ENCODE measurements around the gene SCN2B.

The SCN2B gene

GRCh38 chr11:118152552-118153471 lies 23.6 kb downstream of the SCN2B start, which contains the start of gene SCN4B:
Gene SCN4B, minus strand, starts transcription at chr11:118152823. Its CDS starts 150 bp downstream, at chr11:118152673.
- DNase-seq (no peak), ATAC-seq (peak; percentile 38)

GRCh38 chr11:118152020-118152551 lies 24.4 kb downstream of the SCN2B start:
- no peak for ATAC-seq

GRCh38 chr11:118151431-118151830 lies 25.0 kb downstream of the SCN2B start:
- no peak for DNase-seq
- no peak for ATAC-seq

More at GRCh38 chr11:118152020-118152551, 24.4 kb downstream of the SCN2B start:
- no peak for DNase-seq

GRCh38 chr11:118149493-118149892 lies 26.9 kb downstream of the SCN2B start:
- ATAC-seq (no peak), DNase-seq (no peak)

- DNase-seq (no peak), ATAC-seq (no peak)
These were observed 27.6 kb downstream of the SCN2B start for GRCh38 chr11:118148856-118149255.

- ATAC-seq = no peak
- no peak for DNase-seq
These were observed 28.2 kb downstream of the SCN2B start for GRCh38 chr11:118148240-118148639.

- DNase-seq (no peak), ATAC-seq (no peak)
These were observed 28.9 kb downstream of the SCN2B start for GRCh38 chr11:118147502-118147901.

- ATAC-seq (no peak), DNase-seq (no peak)
These were observed 29.9 kb downstream of the SCN2B start for GRCh38 chr11:118146554-118146953.

- DNase-seq (peak; percentile 94), ATAC-seq (peak; percentile 98)
These were observed 30.9 kb downstream of the SCN2B start for GRCh38 chr11:118145285-118146227.

- DNase-seq = no peak
- ATAC-seq = no peak
These were observed 31.9 kb downstream of the SCN2B start for GRCh38 chr11:118144301-118145268.

- DNase-seq = no peak
- no peak for ATAC-seq
These were observed 32.7 kb downstream of the SCN2B start for GRCh38 chr11:118143661-118144185.

- ATAC-seq = no peak
- no peak for DNase-seq
These were observed 33.6 kb downstream of the SCN2B start for GRCh38 chr11:118142809-118143208.

GRCh38 chr11:118142081-118142480 lies 34.4 kb downstream of the SCN2B start:
- DNase-seq (no peak), ATAC-seq (no peak)

GRCh38 chr11:118139578-118139977 lies 36.9 kb downstream of the SCN2B start:
- ATAC-seq = no peak

GRCh38 chr11:118138839-118139420 lies 37.5 kb downstream of the SCN2B start:
- ATAC-seq (no peak), DNase-seq (no peak)

More at GRCh38 chr11:118139578-118139977, 36.9 kb downstream of the SCN2B start:
- DNase-seq = no peak

- no peak for ATAC-seq
- no peak for DNase-seq
These were observed 39.6 kb downstream of the SCN2B start for GRCh38 chr11:118136801-118137200.

- DNase-seq = no peak
These were observed 40.1 kb downstream of the SCN2B start for GRCh38 chr11:118136341-118136740.

GRCh38 chr11:118135796-118136165 lies 40.7 kb downstream of the SCN2B start:
- ATAC-seq (no peak), DNase-seq (no peak)

More at GRCh38 chr11:118136341-118136740, 40.1 kb downstream of the SCN2B start:
- ATAC-seq = no peak

GRCh38 chr11:118135051-118135795 lies 41.2 kb downstream of the SCN2B start:
- ATAC-seq = no peak
- DNase-seq = no peak

GRCh38 chr11:118133816-118134215 lies 42.6 kb downstream of the SCN2B start:
- no peak for DNase-seq
- ATAC-seq = no peak

Measured in stimulated activated naive CD8-positive, alpha-beta T cell treated with anti-CD3 and anti-CD28 coated beads, Interleukin-15, Interleukin-2, amounts not matched to agents 100 U/mL and 50 U/mL, for 24 hours (primary cell).